Left ventricle myocardium inferior (tissue), 1 donor: ENCODE measurements around the gene MUC2. TPM values are rescaled to one million over a fixed set of nuclear protein-coding genes. Genes with fewer than 3 reads are reported as not detected.

Experiments
- DNase-seq: peaks from one replicate; pipeline ENCODE4 v3.0.0-alpha.2; 2020
- H3K27ac ChIP-seq: fragments of 200-600 bp; replicated peaks from 2 replicates; pipeline ENCODE4 v1.8.0; 2021
- H3K27me3 ChIP-seq: fragments of 200-600 bp; 2 replicates; pipeline ENCODE4 v1.8.0; 2021; ENCODE audit warnings: low read depth
- H3K36me3 ChIP-seq: fragments of 200-600 bp; 2 replicates; pipeline ENCODE4 v1.8.0; 2021
- H3K4me1 ChIP-seq: fragments of 200-600 bp; 2 replicates; pipeline ENCODE4 v1.8.0; 2021
- H3K4me3 ChIP-seq: fragments of 200-600 bp; 2 replicates; pipeline ENCODE4 v1.8.0; 2021; ENCODE audit warnings: mild to moderate bottlenecking, moderate library complexity
- H3K9me3 ChIP-seq: fragments of 200-600 bp; replicated peaks from 2 replicates; pipeline ENCODE4 v1.8.0; 2021
- CTCF ChIP-seq: fragments of 200-600 bp; IDR thresholded peaks from 2 replicates; pipeline ENCODE4 v1.8.0; 2021; ENCODE audit warnings: antibody characterized with exemption, mild to moderate bottlenecking, borderline replicate concordance
- intact Hi-C: fragments of 100-400 bp; cut with micrococcal nuclease; formaldehyde crosslinking; loops from one replicate; pipeline ENCODE4 v1.11.0; 2022
- total RNA-seq: library from RNA; stranded (reverse); fragmentation: NEBNext Ultra II Directional; extraction: Animal tissue kit (Norgen Biotek cat#: 25700); gene quantifications from one replicate; pipeline ENCODE4 v1.2.1, GENCODE V29; 2021
- donor health status: DM: no; HTN: yes; CAD: no; lungs with severe emphysema.

The MUC2 gene
- total RNA-seq, 1 donor from 2014 or later: 0.03 TPM

- H3K4me3 ChIP-seq: no peak overlapping the region
- no peaks in the 10 kb centered on the region for H3K9me3 ChIP-seq
- no peaks in the 10 kb centered on the region for H3K36me3 ChIP-seq
- intact Hi-C loops: no loop called here
- peaks cover 6% of the 10 kb centered on the region for H3K27me3 ChIP-seq
- no peak for DNase-seq
- H3K4me1 ChIP-seq: no peaks in the 10 kb centered on the region
- no peak overlapping the region for H3K27ac ChIP-seq
- TF ChIP-seq CTCF: no peak
These were observed 25.1 kb downstream of the MUC2 start for GRCh38 chr11:1099519-1100355.

GRCh38 chr11:1100417-1101245 is 26.0 kb downstream of the MUC2 start:
- Histone ChIP-seq H3K36me3 (no peaks in the 10 kb centered on the region), H3K4me1 (no peaks in the 10 kb centered on the region), H3K9me3 (no peaks in the 10 kb centered on the region), H3K27ac (no peak overlapping the region), H3K4me3 (no peak overlapping the region), H3K27me3 (peaks cover 6% of the 10 kb centered on the region)
- TF ChIP-seq CTCF: no peak
- no peak for DNase-seq
- intact Hi-C loops: no loop called here

GRCh38 chr11:1101318-1102089 is 26.8 kb downstream of the MUC2 start:
- intact Hi-C loops: no loop called here

GRCh38 chr11:1102221-1102971 is 27.7 kb downstream of the MUC2 start:
- H3K27ac ChIP-seq: no peak overlapping the region
- no peak for TF ChIP-seq CTCF
- no peaks in the 10 kb centered on the region for H3K9me3 ChIP-seq
- DNase-seq: no peak
- H3K27me3 ChIP-seq: peaks cover 12% of the 10 kb centered on the region
- intact Hi-C loops: no loop called here
- no peaks in the 10 kb centered on the region for H3K36me3 ChIP-seq
- no peak overlapping the region for H3K4me3 ChIP-seq
- H3K4me1 ChIP-seq: no peaks in the 10 kb centered on the region

More at GRCh38 chr11:1101318-1102089, 26.8 kb downstream of the MUC2 start:
- DNase-seq: no peak
- Histone ChIP-seq H3K36me3 (no peaks in the 10 kb centered on the region), H3K4me3 (no peak overlapping the region), H3K4me1 (no peaks in the 10 kb centered on the region), H3K27ac (no peak overlapping the region), H3K9me3 (no peaks in the 10 kb centered on the region), H3K27me3 (peaks cover 6% of the 10 kb centered on the region)
- no peak for TF ChIP-seq CTCF

- peaks cover 18% of the 10 kb centered on the region for H3K27me3 ChIP-seq
- no peaks in the 10 kb centered on the region for H3K4me1 ChIP-seq
- no peak for TF ChIP-seq CTCF
- no peaks in the 10 kb centered on the region for H3K9me3 ChIP-seq
- intact Hi-C loops: no loop called here
- no peak overlapping the region for H3K4me3 ChIP-seq
- DNase-seq: no peak
- H3K27ac ChIP-seq: no peak overlapping the region
- no peaks in the 10 kb centered on the region for H3K36me3 ChIP-seq
These were observed 28.3 kb downstream of the MUC2 start for GRCh38 chr11:1102996-1103395.
